Duodenal mucosa (tissue), 2 donors: ENCODE data around the gene SEMA6C.

Experiments
- H3K27ac ChIP-seq: one replicate; pipeline ENCODE4 v1.7.0; 2013; ENCODE audit warnings: low read depth, low read length
- H3K27me3 ChIP-seq, 2 donors: one replicate each; pipeline ENCODE4 v1.7.0; 2013; ENCODE audit warnings: low read length in 2 of 2, control low read depth in 1 of 2; ENCODE audit not compliant: insufficient read depth in 2 of 2, control insufficient read depth in 1 of 2
- H3K36me3 ChIP-seq, 2 donors: one replicate each; pipeline ENCODE4 v1.7.0; 2013; ENCODE audit warnings: low read length in 2 of 2, control low read depth in 1 of 2; ENCODE audit not compliant: insufficient read depth in 2 of 2, control insufficient read depth in 1 of 2
- H3K4me1 ChIP-seq, 2 donors: one replicate each; pipeline ENCODE4 v1.7.0; 2013; ENCODE audit warnings: low read length in 2 of 2, control low read depth in 1 of 2; ENCODE audit not compliant: insufficient read depth in 2 of 2, control insufficient read depth in 1 of 2
- H3K4me3 ChIP-seq, 2 donors: one replicate each; pipeline ENCODE4 v1.7.0; 2013; ENCODE audit warnings: low read length in 2 of 2, low read depth in 1 of 2
- H3K9ac ChIP-seq, 2 donors: one replicate each; pipeline ENCODE4 v1.7.0; 2013; ENCODE audit warnings: low read length in 2 of 2, low read depth in 1 of 2
- H3K9me3 ChIP-seq, 2 donors: one replicate each; pipeline ENCODE4 v1.7.0; 2013; ENCODE audit warnings: low read length in 2 of 2, control low read depth in 1 of 2; ENCODE audit not compliant: control insufficient read depth in 1 of 2

SEMA6C gene

DNA sequence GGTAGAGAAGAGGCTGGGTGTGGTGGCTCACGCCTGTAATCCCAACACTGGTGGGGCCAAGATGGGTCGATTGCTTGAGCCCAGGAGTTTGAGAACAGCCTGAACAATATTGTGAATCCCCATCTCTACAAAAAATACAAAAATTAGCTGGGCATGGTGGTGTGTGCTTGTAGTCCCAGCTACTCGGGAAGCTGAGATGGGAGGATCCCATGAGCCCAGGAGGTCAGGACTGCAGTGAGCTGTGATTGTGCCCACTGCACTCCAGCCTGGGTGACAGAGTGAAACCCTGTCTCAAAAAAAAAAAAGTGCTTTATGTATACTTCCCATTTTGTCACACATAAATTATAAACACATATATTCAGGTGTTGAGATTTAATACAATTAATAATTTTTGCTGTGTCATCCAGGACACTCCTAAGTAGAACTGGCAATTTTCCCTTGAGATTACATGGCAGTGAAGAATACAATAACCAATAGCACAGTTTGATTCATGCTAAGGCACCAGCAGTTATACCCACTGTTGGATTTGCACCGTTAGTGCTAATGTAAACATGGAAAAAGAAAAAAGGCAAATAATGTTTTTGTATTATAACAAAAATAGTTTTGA lies 60.4 kb downstream of the SEMA6C start:
- no peaks in the 10 kb centered on the region for H3K4me1 ChIP-seq
- no peaks in the 10 kb centered on the region for H3K27me3 ChIP-seq
- no peaks in the 10 kb centered on the region for H3K9me3 ChIP-seq
- H3K36me3 ChIP-seq: peaks cover 0 to 5% of the 10 kb centered on the region in 2 donors
- H3K4me3 ChIP-seq: no peak overlapping the region
- no peak overlapping the region for H3K27ac ChIP-seq
- H3K9ac ChIP-seq: no peak overlapping the region
